HG03060 (cell line): ENCODE measurements around the gene GAL3ST3.

Source experiments
- ATAC-seq: cut with Tn5 transposase; IDR thresholded peaks from one replicate; pipeline ENCODE4 v1.9.1; 2021; ENCODE audit warnings: low read depth, moderate number of reproducible peaks; ENCODE audit not compliant: unreplicated experiment

GAL3ST3 gene

DNA sequence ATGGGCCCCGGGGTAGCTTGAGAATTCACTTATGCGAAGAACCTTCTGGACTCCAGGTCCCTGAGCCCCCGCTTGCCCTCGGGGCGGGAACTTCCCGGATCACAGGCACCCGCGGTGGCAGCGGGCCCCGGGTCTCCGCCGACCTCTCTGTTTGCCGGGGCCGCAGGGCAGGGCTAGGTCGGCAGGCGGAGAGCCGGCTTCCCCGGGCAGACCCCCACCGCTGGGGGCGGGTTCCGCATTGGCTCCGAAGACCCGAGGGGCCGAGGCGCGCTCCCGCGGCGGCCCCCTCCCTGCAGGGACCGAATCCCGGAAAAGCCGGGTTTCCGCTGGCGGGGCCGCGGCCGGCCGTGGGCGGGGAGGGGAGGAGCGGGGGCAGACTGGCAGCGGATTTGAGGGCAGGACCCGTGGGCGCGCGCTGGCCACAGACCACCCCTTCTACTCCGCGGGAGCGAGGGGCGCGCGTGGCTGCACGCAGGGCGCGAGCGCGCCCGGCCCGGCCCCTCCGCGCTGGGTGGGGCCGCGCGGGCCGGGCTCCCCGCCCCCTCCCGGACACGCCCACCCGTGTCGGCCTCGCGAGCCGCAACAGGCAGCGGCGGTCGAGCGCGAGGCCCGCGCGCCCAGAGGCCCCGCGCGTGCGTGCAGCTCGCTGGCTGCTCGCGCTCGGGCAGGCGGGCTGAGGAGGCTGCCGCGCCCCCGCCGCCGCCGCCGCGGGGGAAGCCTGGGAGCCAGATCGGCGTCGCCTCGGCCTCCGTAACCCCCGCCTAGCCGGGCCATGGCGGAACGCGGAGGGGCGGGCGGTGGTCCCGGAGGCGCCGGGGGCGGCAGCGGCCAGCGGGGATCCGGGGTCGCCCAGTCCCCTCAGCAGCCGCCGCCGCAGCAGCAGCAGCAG, 21.0 kb upstream of the GAL3ST3 start, which contains the start of gene PACS1:
Gene PACS1, plus strand, starts transcription at position 558 of the 889 bp plus-strand sequence. Its CDS starts 215 bp downstream, at position 773.
- ATAC-seq: no peak

- no peak for ATAC-seq
Observed at GRCh38 chr11:66068923-66069714, 20.2 kb upstream of the GAL3ST3 start.

DNA sequence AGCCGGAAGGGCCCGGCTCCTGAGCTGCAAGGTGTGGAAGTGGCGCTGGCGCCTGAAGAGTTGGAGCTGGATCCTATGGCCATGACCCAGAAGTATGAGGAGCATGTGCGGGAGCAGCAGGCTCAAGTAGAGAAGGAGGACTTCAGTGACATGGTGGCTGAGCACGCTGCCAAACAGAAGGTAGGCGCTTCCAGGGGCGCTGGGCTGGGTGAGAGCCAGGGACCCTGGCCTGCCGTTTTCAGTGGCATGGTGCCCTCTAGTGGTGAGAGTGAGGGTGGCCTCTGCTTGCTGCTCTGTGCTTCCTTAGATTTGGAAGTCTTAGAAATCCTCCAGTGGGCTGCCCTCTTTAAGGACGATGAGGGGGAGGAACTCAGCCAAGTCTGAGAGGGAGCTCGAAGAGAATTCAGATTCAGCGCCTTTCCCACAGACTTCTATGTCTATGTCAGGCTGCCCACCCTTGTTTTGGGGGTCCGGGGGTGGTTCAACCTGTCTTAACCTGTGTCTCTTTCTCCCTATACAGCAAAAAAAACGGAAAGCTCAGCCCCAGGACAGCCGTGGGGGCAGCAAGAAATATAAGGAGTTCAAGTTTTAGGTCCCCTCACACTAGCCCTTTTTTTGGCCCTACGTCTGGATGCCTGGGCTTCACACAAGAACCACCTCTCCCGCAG, 19.3 kb upstream of the GAL3ST3 start:
- no peak for ATAC-seq

- no peak for ATAC-seq
Observed at GRCh38 chr11:66067640-66068039, 18.7 kb upstream of the GAL3ST3 start.

DNA sequence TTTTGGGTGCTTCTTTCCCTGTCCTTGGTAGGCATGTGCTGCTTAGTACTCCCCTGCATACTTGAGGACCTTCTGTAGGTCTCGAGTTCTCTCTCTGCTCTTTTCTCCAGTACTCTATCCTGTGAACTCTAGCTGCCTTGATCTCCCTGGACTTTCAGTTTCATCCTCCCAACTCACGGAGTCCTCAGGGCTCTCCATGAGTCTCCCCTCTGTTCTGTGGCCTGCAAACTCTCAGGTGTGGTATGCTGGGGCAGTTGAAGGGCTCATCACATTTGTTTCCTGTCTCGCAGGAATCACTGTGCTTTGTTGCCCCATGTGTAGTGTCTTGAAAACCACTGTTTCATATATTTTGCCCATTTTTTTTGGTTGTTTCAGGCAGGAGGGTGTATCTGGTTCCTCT, 17.8 kb upstream of the GAL3ST3 start:
- no peak for ATAC-seq

DNA sequence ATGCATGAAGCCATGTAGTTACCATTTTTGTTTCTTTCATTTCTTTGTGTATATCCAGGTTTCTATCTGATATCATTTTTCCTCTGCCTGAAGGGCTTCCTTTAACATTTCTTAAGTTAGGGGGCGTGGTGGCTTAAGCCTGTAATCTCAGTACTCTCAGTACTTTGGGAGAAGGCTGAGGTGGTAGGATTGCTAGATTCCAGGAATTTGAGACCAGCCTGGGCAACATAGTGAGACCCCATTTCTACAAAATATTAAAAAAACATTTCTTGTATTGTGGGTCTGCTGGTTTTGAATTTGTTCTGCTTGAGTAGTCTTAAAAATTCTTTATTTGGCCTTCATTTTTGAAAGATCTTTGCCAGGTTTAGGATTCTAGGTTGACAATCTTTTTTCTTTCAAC, 15.6 kb upstream of the GAL3ST3 start:
- ATAC-seq: no peak

DNA sequence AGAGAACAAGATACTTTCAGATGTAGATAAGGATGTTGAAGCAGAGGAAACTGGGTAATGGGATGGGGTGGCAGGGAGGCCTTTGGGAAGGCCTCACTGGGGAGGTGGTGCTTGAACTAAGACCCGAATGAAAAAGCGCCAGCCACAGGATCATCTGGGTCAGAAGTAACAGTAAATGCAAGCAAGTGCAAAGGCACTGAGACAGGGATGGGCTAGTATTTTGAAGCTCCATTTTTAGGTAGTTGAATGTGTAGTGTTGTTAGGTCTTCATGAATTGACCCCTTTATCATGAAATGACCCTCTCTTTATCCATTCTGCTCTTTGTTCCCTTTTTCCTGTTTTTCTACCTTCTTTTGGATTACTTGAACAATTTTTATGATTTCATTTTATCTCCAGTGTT, 14.9 kb upstream of the GAL3ST3 start:
- ATAC-seq: no peak

DNA sequence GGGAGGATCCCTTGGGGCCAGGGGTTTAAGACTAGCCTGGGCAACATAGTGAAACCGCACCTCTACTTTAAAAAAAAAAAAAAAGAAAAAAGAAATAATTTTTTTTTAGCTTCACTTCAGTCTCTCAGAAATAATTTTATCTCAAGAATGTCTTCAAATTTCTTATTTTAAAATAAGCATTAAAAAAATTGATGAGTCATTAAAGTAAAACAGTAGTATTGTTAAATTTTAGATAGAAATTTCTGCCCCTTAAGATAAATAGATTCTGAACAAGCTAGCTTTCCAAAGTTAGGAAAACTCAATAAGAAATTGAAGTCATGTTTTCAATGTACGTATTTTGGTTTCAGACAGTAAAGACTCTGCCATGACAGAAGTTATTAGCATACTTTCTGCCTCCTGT, 13.4 kb upstream of the GAL3ST3 start:
- no peak for ATAC-seq

- no peak for ATAC-seq
Observed at GRCh38 chr11:66061268-66061667, 12.3 kb upstream of the GAL3ST3 start.

DNA sequence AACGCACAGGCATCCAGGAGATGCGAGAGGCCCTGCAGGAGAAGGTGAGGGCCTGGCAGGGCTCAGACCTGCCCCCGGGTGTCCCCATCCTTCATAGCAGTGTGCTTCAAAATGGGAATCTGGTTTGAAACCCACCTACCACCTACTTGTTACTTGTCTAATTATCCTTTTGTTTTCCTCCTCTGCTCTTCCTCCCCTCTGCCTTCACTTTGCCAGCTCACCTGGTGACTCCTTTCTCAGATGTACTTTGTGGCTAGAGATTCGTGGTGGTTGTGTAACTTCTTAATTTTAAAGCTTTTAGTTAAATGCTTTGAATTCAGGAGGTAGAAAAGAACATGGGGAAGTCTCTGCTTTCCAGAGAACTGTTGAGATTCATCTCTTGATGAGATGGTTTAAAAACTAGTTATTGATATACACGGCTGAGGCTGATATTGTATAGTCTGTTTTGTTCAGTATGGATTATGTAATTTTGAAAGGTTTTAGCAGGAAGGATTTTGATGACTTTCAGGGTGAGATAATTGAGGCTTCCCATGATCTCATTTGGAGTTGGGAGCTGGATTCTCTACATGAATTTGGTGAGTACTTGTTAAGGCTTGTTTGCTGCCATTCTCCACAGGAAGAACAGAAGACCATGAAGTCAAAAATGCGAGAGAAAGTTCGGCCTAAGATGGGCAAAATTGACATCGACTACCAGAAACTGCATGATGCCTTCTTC, 11.2 kb upstream of the GAL3ST3 start:
- ATAC-seq: no peak

DNA sequence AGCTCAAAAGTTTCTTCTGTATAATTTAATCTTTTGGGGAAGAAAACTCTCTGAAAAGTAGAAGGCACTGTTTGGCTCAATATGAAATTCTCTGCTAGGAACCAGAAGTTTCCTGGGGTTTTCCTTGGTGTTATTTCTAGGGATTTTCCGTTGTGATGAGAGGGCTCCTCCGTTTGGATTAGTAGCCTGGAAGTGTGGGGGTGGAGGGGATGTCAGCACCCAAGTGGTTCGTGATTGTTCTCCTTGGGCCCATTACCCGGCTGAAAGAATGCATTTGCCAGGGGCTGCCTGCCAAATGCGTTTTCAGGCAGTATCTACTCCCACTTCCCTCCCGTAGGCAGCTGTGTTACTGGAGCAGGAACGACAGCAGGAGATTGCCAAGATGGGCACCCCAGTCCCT, 7.5 kb upstream of the GAL3ST3 start:
- ATAC-seq: no peak

GRCh38 chr11:66055021-66055420, 6.1 kb upstream of the GAL3ST3 start:
- no peak for ATAC-seq

DNA sequence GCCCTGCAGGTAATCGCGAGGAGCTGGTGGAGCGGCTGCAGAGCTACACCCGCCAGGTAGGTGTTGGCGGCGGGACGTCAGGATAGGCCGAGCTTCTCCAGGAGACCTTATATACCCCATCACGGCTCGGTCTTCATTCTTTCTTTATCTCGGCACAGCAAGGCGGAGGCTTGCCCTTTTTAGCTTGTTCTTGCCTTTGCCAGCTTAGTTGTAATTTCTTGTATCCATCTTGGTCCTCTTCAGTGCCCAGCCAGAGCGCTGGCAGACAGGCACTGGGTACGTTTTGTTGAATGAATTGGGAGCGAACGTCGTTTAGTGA, 3.7 kb upstream of the GAL3ST3 start:
- ATAC-seq: no peak

DNA sequence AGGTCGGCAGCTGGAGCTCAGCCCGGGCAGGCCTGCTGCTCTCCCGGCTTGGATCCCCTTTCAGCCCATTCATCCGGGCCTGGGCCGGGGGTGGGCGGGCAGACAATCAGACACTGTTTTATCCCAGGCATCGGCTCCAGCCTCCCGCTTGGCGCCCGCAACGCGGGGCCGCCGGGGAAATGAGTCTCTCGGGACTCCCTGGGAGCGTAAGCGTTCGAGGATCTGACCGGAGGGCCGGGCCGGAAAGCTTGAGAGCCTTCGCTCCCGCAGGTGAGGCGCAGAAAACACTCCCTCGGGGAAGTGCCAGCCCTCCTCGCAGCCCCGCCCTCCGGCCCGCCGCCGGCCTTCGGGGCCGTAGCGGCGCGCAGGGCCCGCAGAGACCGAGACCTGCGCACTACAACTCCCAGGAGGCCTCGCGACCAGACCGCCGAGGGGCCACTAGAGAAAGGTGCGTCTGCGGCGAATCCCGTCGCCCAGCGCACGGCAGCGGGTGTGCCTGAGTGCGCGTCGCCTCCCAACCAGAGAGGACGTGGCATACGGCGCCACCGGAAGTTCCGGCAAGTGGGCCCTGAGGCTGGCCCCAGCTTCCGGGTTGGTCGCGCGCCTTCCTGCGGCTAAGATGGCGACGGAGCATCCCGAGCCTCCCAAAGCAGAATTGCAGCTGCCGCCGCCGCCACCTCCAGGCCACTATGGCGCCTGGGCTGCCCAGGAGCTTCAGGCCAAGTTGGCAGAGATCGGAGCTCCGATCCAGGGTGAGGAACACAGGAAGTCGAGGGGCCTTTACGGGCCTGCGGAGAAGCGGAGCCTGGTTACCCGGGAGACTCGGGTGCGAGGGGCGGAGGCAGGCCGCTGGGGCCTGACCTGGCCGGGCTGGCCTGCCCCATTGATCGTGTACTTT, 3.1 kb upstream of the GAL3ST3 start, which contains the start of gene SF3B2:
Gene SF3B2, plus strand, starts transcription at position 599 of the 898 bp plus-strand sequence. Its CDS starts 21 bp downstream, at position 620.
- ATAC-seq: peak; percentile 79

- ATAC-seq: no peak
Observed at GRCh38 chr11:66051371-66051765, 2.4 kb upstream of the GAL3ST3 start.

- no peak for ATAC-seq
Observed at GRCh38 chr11:66050581-66051231, 1.7 kb upstream of the GAL3ST3 start.

DNA sequence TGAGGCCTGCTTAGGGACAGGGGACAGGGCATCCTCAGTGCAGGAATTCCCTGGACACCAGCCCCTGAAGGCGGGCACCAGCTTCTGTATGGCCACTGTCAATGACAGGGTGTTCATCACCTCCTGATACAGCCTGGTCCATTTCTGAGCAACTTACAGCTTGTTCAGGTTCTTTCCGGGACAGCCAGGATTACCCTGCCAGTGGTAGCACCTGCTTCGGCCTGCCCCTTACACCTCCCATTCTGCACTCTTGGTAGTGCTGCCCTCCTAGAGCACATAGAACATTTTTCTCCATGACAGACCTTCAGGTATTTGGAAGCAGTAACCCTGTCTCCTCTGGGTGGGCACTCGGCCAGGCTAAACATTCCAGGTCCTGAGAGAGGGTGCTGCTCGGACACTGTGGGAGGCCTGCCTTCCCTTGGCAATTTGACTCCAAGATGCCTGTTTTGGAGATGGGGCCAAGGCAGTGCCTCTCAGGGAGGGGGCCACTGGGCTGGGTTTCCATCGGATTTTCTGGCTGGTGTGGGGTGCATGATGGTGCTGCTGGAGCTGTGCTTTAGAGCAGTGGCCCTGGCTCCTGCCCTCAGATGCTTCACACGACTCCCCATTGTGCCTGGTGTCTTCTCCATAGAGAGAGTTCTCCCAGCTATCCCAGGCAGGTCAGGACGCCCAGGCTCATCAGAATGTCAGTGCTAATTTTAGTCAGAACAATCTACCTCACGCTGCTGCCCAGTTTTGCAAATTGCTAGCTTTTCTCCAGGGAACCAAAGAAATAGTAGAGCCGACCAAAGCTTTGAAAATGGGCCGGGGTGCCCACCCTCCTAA, 1.2 kb downstream of the GAL3ST3 start:
- no peak for ATAC-seq

- no peak for ATAC-seq
Observed at GRCh38 chr11:66046901-66047300, 2.1 kb downstream of the GAL3ST3 start.
